Limb (tissue), 2 donors: Measurements from ENCODE around the gene CYP3A4.
"Not testable (repeated sequence)": the region's sequence is repeated elsewhere in the genome, so short reads cannot be mapped to it uniquely, and the experiment has no call there.

Source experiments
- DNase-seq, 2 donors: peaks; one replicate each; pipeline ENCODE4 v3.0.0-alpha.2; 2016; ENCODE audit errors: extremely low spot score in 2 of 2

The CYP3A4 gene

DNA sequence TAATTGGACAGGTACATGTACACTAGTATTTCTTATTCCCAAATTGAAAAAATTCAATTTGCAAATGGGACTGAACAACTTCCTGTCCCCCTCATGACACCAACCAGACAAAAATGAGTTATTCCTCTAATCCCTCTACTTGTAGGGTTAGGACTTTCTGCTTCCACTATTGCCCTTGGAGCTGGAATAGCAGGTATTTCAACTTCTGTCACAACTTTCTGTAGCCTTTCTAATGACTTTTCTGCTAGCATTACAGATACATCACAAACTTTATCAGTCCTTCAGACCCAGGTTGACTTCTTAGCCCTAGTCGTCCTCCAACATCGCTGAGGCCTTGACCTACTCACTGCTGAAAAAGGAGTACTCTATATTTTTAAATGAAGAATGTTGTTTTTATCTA is 55.4 kb downstream of the CYP3A4 start:
- no peak for DNase-seq

DNA sequence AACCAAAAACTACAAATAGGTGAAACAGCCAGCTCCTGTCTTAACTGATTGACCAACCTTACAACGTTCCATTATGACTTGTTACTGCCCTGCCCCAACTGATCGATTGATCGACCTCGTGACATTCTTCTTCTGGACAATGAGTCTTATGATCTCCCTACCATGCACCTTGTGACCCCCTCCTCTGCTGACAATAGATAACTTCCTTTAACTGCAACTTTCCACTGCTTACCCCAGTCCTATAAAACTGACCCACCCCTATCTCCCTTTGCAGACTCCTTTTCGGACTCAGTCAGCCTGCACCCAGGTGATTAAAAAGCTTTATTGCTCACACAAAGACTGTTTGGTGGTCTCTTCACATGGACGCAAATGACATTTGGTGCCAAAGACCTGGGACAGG is 60.8 kb downstream of the CYP3A4 start:
- DNase-seq = not testable (repeated sequence)

DNA sequence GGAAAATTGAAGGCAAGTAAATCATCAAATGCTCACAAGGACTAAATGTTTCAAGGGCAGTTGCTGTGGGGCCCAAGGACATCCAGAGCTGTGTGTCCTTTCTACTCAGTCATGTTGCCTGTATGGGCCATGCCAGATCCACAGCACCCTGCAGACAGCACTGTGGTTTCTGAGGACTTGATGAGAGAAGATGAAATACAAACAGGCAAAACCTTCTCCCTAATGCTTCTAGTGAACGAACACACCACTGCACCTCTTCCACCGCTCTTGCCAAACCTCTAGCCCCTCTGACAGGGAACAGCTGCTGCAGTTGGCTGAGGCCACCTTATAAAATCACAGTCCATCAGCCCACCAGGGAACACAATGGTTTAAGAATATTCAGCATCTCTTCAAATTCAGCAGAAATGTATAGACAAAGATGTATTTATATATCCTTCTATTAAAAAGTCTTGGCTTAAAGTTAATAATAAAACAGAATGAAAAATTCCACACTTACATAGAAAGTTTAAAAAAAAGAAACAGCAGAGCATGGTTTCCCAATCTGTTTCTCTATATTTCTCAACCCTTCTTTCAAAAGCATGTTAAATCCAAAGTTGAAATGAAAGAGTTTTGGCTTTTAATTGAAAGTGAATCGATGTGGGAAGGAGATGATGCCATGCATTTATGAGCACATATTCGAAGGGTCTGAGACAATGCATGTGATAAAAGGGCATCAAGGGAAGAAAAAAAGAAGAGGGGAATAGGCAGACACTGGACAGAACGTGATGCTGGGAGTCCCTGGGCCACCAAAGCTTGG is 63.0 kb downstream of the CYP3A4 start:
- no peak for DNase-seq

DNA sequence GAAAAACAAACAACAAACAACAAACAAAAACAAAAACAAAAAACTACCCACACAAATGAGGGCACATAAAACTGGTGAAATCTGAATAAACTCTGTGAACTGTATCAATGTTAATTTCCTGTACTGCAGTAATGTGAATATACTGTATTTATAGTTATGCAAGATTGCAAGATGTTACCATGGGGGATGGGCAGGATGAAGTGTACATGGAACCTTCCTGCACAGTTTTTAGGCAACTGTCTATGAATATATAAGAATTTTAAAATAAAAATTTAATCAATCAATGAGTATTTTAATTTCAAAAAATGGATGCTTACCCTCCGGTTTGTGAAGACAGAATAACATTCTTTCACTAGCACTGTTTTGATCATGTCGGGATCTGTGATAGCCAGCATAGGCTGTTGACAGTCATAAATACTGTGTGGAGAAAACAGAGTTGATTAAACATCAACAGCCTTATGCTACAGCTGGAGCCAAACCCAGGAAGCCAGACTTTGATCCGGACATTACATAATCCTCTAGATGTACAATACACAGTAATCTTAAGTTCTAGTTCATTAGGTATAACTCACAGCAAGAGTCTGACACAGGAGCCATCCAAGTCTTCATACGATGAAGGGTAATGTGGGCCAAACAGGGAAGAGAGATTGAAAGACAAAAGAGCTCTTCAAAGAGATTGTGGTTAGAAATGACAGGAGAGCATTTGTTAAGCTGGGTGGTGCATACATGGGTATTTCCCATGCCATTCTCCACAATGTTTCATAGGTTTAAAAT is 63.8 kb downstream of the CYP3A4 start:
- no peak for DNase-seq

DNA sequence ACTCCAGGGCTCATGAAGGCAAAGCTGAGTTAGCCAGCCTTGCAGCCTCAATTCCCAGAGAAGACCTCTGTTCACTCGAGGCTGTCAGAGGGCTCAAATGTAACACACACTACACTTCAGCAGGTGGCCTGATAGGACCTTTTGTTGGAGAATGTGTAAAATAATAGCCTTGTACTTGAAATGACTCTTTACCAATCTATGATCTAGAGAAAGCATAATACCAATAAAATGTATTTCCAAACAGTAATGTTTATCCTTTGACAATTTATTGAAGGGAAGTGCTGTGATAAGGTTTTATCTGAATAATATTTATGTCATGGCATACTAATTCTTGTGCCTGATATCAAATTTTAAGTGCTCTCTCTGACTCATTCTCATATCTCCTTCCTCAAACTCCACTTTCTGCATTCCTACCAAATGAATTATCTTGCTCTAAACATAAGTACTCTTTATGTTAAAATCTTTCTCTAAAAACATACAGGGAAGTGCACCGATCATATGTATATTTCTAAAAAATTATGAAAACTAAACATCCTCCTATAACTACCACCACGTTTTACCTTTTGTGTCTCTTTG is 69.9 kb downstream of the CYP3A4 start:
- DNase-seq = no peak

DNA sequence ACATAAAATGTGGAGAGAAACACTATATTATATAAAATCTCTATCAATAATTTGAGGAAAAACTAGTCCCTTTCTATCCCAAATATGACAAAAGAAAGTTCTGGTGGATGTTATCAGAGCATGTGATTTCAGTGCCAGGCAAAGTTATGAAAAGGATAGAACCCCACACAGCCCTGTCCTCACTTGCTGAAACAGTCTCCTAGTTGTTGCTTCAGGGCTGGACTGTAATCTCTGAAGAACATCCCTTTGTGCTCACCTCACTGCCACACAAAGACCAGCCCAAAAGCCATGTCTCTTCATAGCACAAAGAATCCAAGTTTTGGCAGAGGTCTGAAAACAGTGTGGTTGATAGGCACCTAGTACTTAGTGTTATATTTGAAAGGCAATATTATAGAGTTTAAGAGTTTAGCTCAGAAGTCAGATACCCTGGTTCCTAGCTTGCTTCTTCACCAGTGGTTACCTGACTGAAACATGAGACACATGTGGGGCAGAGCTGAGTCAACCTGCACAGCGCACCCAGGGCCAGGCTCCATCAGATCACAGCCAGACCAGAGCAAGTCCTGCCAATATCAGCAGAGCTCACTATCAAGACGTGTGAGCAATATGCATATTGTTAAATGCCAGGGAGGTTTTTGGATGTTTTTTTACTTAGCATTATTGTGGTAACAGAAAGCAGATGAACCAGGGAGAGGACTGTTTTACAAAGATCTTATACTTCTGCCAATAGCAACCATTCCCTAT is 74.0 kb downstream of the CYP3A4 start:
- no peak for DNase-seq

DNA sequence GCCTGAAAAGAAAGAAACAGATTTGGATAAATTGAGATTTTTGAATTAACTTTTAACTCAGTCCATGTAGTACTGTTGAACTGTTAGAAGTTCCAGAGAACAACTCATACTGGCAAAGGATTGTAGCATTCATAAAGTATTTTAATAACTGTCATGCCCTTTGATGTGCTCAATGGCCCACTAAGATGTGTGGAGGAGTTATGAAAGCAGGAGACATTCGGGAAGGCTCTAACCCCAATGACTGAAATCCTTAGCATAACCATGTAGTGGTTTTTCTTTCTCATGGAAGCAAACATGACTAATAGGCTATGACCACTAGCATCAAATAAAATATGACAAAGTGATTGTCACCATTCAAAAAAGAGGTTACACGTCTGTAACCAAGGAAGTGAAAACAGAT is 74.7 kb downstream of the CYP3A4 start:
- DNase-seq = no peak

DNA sequence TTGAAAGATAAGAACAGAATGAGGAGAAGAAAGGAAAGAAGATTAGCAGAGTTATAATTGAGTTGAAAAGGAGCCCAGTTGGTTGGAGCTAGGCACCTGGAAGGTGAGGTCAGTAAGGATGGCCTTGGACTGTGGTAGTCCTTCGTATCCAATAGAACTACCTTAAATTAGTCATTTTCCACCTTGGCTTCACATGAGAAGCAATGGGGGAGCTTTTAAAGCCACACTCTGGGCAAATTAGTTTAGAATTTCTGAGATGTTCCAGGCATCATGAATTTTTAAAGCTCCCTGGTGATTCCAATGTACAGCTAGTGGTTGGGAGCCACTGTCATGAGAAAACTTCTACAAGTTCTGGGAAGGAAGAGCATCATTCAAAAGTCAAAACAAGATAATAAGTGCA is 76.9 kb downstream of the CYP3A4 start:
- no peak for DNase-seq
